Raji (cell line): ENCODE results near the gene THRA.

Experiments used
- POLR2A ChIP-seq: IDR thresholded peaks from 2 replicates; pipeline ENCODE4 v1.6.1; 2011; ENCODE audit warnings: low read depth, low read length, control low read depth; ENCODE audit not compliant: insufficient read depth

Gene THRA

GRCh38 chr17:40076591-40076990, 13.8 kb downstream of the THRA start:
- TF ChIP-seq POLR2A = no peak

- TF ChIP-seq POLR2A = no peak
Measured at GRCh38 chr17:40079545-40079944, 16.8 kb downstream of the THRA start.

DNA sequence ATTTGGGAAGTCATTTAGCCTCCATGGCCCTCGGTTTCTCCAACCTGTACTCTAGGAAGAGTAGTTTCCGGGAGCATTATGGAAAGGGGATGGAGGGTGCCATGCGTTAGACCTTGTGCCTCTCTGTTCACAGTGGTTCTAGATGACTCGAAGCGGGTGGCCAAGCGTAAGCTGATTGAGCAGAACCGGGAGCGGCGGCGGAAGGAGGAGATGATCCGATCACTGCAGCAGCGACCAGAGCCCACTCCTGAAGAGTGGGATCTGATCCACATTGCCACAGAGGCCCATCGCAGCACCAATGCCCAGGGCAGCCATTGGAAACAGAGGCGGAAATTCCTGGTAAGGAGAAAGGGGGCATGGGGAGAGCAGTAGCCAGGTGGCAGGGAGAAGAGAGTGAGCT, 21.7 kb downstream of the THRA start:
- TF ChIP-seq POLR2A = no peak

DNA sequence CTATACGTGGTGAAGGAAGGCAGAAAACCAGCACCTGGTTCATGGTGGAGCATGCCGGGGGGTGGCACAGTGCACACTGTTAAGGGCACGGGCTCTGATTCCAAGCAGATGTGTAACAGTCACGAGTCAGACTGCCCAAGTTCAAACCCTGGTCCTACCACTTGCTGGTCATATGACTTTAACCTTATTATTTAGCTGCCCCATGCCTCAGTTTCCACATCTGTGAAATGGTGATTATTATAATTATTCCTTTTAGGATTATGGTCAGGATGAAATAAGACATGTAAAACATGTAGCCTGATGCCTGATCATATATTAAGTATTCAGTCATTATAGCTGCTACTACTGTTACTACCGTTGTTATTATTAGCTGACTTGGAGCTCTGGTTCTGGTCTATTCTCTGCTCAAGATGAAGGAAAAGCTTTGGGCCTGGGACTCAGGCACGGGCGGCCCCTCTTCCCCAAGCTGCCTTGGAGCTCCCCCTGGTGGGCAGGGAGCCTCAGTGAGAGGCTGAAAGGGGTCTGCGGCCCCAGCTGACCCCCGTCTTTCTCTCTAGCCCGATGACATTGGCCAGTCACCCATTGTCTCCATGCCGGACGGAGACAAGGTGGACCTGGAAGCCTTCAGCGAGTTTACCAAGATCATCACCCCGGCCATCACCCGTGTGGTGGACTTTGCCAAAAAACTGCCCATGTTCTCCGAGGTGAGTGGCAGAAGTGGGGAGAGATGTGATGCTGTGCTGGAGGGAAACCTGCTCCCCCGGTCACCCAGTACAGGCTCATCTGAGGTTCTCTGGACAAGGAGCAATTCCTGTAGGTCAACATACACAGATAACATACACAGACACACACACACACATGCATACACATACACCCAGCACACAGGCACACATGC, 23.6 kb downstream of the THRA start:
- no peak for TF ChIP-seq POLR2A

DNA sequence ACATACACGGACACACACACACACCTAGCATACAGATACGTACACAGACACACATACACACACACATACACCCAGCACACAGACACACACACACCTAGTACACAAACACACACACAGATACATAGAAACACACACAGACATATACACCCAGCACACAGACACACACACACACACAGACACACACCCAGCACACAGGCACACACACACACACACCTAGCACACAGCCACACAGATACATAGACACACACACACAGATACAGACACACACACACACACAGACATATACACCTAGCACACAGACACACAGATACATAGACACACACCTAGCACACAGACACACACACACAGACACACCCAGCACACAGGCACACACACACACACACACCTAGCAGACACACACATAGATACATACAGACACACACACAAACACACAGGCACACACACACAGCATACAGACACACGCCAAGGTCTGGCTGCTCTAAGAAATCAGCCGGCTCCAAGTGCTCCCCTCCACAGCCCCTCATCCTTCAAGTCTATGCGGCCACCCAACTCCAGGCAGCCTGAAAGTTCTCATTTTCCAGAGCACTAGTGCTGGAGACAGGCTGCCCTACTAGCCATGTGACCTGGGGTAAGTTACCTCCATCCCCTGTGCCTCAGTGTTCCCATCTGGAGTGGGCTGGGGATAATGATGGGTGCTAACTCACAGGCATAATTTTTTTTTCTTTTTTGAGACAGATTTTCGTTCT, 24.5 kb downstream of the THRA start:
- TF ChIP-seq POLR2A = no peak

DNA sequence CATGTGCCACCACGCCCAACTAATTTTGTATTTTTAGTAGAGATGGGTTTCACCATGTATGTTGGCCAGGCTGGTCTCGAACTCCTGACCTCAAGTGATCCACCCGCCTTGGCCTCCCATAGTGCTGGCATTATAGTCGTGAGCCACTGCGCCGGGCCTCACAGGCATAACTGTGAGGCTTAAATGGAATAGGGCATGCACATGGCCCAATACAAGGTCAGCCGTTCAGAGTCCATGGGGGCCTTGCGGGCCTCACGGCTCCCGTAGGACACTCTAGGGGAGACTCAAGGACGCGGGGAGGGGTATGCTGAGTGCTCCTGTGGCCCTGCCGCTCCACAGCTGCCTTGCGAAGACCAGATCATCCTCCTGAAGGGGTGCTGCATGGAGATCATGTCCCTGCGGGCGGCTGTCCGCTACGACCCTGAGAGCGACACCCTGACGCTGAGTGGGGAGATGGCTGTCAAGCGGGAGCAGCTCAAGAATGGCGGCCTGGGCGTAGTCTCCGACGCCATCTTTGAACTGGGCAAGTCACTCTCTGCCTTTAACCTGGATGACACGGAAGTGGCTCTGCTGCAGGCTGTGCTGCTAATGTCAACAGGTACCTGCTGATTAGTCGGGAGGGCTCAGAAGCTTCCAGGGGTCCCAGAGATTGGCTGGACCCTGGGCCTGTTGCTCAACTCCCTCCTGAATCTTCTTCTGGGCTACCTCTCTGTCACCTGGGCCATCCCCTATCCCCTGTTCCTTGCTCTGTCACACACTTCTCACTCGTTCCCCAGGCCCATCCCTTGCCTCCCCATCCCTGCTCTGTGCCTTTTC, 25.3 kb downstream of the THRA start:
- TF ChIP-seq POLR2A = no peak

DNA sequence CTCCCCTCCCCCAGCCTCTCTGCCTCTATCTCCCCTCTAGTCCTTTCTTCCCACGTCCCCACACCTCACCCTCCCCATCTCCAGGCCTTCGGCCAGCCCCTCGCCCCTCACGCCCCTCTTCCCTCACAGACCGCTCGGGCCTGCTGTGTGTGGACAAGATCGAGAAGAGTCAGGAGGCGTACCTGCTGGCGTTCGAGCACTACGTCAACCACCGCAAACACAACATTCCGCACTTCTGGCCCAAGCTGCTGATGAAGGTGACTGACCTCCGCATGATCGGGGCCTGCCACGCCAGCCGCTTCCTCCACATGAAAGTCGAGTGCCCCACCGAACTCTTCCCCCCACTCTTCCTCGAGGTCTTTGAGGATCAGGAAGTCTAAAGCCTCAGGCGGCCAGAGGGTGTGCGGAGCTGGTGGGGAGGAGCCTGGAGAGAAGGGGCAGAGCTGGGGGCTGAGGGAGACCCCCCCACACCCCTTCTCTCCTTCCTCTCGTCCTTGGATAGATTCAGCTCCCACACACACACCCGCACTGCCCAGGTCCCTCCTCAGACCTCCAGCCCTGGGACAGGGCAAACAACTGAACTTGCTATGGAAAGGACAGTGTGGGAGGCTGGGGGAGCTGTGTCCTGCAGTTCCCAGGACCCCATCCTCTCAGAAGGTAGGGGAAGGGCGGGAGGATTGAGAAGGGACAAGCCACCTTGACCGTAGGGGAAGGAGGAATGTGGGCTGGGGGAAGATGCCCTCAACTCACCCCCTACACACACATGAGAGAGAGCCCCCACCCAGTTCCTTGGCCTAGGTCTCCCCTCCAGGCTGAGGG, 26.5 kb downstream of the THRA start:
- no peak for TF ChIP-seq POLR2A

GRCh38 chr17:40090237-40091119, 27.7 kb downstream of the THRA start:
- no peak for TF ChIP-seq POLR2A

- no peak for TF ChIP-seq POLR2A
Measured at GRCh38 chr17:40091691-40092397, 29.1 kb downstream of the THRA start.

- no peak for TF ChIP-seq POLR2A
Measured at GRCh38 chr17:40092581-40092980, 29.8 kb downstream of the THRA start.

- no peak for TF ChIP-seq POLR2A
Measured at GRCh38 chr17:40093005-40093579, 30.3 kb downstream of the THRA start.

DNA sequence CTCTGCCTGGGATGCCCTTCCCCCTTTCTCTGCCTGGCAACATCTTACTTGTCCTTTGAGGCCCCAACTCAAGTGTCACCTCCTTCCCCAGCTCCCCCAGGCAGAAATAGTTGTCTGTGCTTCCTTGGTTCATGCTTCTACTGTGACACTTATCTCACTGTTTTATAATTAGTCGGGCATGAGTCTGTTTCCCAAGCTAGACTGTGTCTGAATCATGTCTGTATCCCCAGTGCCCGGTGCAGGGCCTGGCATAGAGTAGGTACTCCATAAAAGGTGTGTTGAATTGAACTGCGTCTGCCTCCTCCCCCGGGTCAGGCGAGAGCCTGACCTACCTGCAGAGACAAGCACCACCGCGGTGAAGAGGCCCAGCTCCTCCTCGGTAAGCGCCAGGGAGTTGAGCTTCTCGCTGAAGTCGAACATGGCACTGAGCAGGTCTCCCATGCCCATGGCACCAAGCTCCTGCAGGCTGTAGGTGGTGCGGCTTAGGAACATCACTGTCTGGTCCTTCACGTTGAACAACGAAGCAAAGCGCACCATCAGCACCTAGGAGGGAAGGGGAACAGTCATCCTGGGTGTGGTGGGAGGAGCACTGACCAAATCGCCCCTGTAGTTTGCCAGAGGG, 30.9 kb downstream of the THRA start:
- no peak for TF ChIP-seq POLR2A
